Activated CD4-positive, alpha-beta T cell treated with anti-CD3 and anti-CD28 coated beads, Interleukin-2, amount 50 U/mL, for 1 hour (primary cell): ENCODE measurements around the gene LRFN2.

ENCODE experiments used
- DNase-seq: peaks from one replicate; pipeline ENCODE4 v3.0.0-alpha.2; 2020

LRFN2 gene

GRCh38 chr6:40541556-40542174 lies 45.5 kb downstream of the LRFN2 start:
- DNase-seq = no peak

GRCh38 chr6:40540790-40541189 lies 46.4 kb downstream of the LRFN2 start:
- DNase-seq = no peak

- DNase-seq = no peak
Observed at GRCh38 chr6:40539853-40540252, 47.3 kb downstream of the LRFN2 start.

- no peak for DNase-seq
Observed at GRCh38 chr6:40538556-40538955, 48.6 kb downstream of the LRFN2 start.

GRCh38 chr6:40537446-40537845 lies 49.7 kb downstream of the LRFN2 start:
- DNase-seq = no peak

GRCh38 chr6:40536442-40536841 lies 50.7 kb downstream of the LRFN2 start:
- DNase-seq = no peak

- no peak for DNase-seq
Observed at GRCh38 chr6:40535819-40536380, 51.3 kb downstream of the LRFN2 start.

- DNase-seq = no peak
Observed at GRCh38 chr6:40535110-40535818, 51.9 kb downstream of the LRFN2 start.

GRCh38 chr6:40532349-40533000 lies 54.7 kb downstream of the LRFN2 start:
- DNase-seq = no peak

GRCh38 chr6:40529919-40530318 lies 57.2 kb downstream of the LRFN2 start:
- no peak for DNase-seq

GRCh38 chr6:40529040-40529439 lies 58.1 kb downstream of the LRFN2 start:
- no peak for DNase-seq

- DNase-seq = no peak
Observed at GRCh38 chr6:40528051-40528450, 59.1 kb downstream of the LRFN2 start.

- DNase-seq = no peak
Observed at GRCh38 chr6:40526036-40526435, 61.1 kb downstream of the LRFN2 start.

GRCh38 chr6:40524797-40525585 lies 62.2 kb downstream of the LRFN2 start:
- DNase-seq = no peak

- DNase-seq = no peak
Observed at GRCh38 chr6:40523505-40524172, 63.5 kb downstream of the LRFN2 start.

GRCh38 chr6:40521496-40521895 lies 65.7 kb downstream of the LRFN2 start:
- DNase-seq = no peak

GRCh38 chr6:40520678-40521077 lies 66.5 kb downstream of the LRFN2 start:
- no peak for DNase-seq

- no peak for DNase-seq
Observed at GRCh38 chr6:40520084-40520483, 67.1 kb downstream of the LRFN2 start.

- no peak for DNase-seq
Observed at GRCh38 chr6:40517654-40518053, 69.5 kb downstream of the LRFN2 start.

GRCh38 chr6:40516429-40516828 lies 70.7 kb downstream of the LRFN2 start:
- DNase-seq = no peak

- no peak for DNase-seq
Observed at GRCh38 chr6:40512340-40512739, 74.8 kb downstream of the LRFN2 start.

- no peak for DNase-seq
Observed at GRCh38 chr6:40511884-40512283, 75.3 kb downstream of the LRFN2 start.

- DNase-seq = no peak
Observed at GRCh38 chr6:40510442-40510841, 76.7 kb downstream of the LRFN2 start.
